GM10266 (cell line): ENCODE results near the gene TSTD1.
A peak's percentile ranks its signal among the peaks of the same experiment; 100 is the strongest.

Source experiments
- DNase-seq: peaks from one replicate; pipeline ENCODE4 v3.0.0; 2012; ENCODE audit errors: extremely low spot score
- TF ChIP-seq, protein P1 (sequence below): IDR thresholded peaks from 2 replicates; pipeline ENCODE4 v1.5.1; 2012; ENCODE audit warnings: mild to moderate bottlenecking, low read depth; ENCODE audit not compliant: control insufficient read depth, insufficient read depth; ENCODE audit errors: missing control alignments

The TSTD1 gene

GRCh38 chr1:161074676-161075368 lies 36.1 kb upstream of the TSTD1 start:
- TF ChIP-seq, protein P1, sequence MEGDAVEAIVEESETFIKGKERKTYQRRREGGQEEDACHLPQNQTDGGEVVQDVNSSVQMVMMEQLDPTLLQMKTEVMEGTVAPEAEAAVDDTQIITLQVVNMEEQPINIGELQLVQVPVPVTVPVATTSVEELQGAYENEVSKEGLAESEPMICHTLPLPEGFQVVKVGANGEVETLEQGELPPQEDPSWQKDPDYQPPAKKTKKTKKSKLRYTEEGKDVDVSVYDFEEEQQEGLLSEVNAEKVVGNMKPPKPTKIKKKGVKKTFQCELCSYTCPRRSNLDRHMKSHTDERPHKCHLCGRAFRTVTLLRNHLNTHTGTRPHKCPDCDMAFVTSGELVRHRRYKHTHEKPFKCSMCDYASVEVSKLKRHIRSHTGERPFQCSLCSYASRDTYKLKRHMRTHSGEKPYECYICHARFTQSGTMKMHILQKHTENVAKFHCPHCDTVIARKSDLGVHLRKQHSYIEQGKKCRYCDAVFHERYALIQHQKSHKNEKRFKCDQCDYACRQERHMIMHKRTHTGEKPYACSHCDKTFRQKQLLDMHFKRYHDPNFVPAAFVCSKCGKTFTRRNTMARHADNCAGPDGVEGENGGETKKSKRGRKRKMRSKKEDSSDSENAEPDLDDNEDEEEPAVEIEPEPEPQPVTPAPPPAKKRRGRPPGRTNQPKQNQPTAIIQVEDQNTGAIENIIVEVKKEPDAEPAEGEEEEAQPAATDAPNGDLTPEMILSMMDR, result no peak
- DNase-seq, result no peak

DNA sequence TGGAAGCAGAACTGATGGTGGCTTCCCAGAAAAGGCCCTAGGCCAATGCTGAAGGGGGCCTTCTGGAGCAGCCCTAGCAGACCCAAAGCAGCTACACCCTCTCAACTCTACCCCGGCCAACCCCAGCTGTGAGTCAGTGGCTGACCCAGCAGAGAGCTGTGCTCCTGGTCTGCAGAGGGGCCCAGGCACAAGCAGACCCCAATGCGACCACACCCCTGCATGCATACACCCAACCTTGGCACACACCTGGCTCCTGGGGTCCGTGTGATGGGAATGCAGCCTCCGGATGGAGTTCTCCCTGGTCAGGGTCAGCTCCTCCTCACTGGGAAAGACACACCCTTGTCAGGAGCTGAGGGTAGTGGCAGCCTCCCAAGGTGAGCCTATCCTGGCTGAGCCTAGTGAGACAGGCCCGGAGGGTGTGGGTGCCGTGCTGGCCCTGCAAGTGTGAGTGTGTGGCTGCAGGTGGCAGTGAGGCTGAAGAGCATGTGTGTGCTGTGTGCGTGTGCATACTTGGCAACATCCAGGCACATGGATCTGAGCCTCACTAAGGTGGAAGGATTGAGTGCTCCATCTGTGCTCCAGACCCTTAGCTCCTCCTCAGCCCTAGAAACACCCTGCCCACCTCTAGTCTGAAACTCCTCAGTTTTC lies 34.8 kb upstream of the TSTD1 start:
- TF ChIP-seq, protein P1, result no peak
- no peak for DNase-seq

DNA sequence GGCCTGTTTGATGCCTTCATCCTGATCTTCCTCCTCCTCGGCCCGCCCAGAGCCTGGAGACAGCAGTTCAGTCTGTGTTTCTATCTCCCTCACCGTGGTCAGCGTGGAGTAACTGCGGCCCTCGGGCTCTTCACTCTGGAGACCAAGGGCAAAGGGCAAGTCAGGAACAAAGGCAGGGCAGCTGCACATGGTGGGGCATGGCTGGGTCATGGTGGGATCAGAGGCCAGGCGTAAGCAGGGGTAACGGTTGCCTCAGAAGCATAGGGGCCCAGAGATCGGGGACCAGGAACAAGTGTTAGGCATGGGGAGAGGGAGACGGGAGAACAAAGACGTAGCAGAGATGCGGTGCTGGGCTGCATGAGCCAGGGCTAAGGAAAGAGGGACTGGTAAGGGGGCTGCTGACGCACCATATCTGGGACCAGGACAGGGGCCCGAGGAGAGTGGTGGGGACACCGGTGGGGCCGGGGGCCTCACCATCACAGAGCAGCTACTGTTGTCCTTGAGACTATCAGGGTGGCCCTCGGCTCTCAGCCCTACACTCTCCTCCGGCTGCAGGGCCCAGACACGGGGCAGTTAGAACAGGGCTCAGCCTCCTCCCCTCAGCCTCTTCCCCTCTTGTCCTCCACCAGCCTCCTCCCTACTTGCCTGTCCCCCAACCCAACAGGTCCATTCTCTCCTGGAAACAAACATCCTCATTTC lies 34.1 kb upstream of the TSTD1 start:
- DNase-seq, result no peak
- TF ChIP-seq, protein P1, result no peak

DNA sequence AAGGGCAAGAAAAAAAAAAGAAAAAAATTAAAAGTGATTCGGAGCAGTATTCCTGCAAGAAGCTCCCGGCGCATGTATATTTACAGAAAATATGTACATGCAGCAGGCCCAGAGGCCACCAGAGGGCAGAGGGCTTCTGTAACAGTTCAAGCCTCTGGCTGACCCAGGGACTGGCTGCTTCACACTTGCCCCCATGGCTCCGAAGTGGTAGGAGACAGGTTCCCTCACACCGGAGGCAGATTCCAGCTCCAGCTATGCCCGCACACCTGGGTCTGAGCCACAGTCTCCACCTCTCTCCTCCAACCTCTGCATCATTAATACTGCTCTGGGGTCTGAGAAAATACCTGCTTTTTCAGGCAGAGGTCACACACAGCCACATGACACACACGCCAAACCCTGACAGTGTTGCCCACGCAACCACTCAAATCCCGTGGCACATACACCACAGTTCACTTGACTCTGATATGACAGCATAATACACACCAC lies 33.2 kb upstream of the TSTD1 start:
- peak; percentile 75 for DNase-seq
- TF ChIP-seq, protein P1, result peak; percentile 71

- DNase-seq, result no peak
- TF ChIP-seq, protein P1, result no peak
These were observed 32.0 kb upstream of the TSTD1 start for GRCh38 chr1:161070761-161071160.

GRCh38 chr1:161069731-161070270 lies 31.0 kb upstream of the TSTD1 start, which contains the start of gene ARHGAP30:
ARHGAP30 (minus strand) TSS chr1:161069891; CDS start chr1:161069624, 267 bp downstream.
- DNase-seq, result peak; percentile 96
- TF ChIP-seq, protein P1, result no peak

- DNase-seq, result no peak
- TF ChIP-seq, protein P1, result no peak
These were observed 30.5 kb upstream of the TSTD1 start for GRCh38 chr1:161069241-161069640.
